Measurements from ENCODE around the gene NBEAL2. TPM values are rescaled to one million over a fixed set of nuclear protein-coding genes. Genes with fewer than 3 reads are reported as not detected.
A peak's percentile ranks its signal among the peaks of the same experiment; 100 is the strongest.

Gene NBEAL2
- total and polyA plus RNA-seq, 2 of the 8 experiments (the other 6 are each of a cell fraction or from before 2014, with no cell fraction given) = 27.3 to 46.9 TPM

GRCh38 chr3:46976326-46977190 is 2.9 kb upstream of the NBEAL2 start, which contains the start of gene CCDC12 (continued):
- TF ChIP-seq NANOG (IDR thresholded peaks at IDR 0.05; ENCODE audit: insufficient read depth, low read depth, low read length, poor library complexity, severe bottlenecking) (no peak), TAF1 (IDR thresholded peaks at IDR 0.05; ENCODE audit: low read depth, low read length) (peak; percentile 90), SP4 (IDR thresholded peaks at IDR 0.05; ENCODE audit: low read length) (peak; percentile 44; the same call in 1 of the 2 replicates), HDAC6 (IDR thresholded peaks at IDR 0.05; ENCODE audit: low read depth, low read length) (no peak), POLR2A (IDR thresholded peaks at IDR 0.05; ENCODE audit: control extremely low read depth in 1 of 2, low read depth in 2 of 2, low read length in 2 of 2) (peak in 1 of 2 experiments; percentile 95; a peak in 2 of 3 replicates), JUND (IDR thresholded peaks at IDR 0.05; ENCODE audit: low read length) (peak; percentile 80), CEBPB (IDR thresholded peaks at IDR 0.05; ENCODE audit: low read depth, low read length) (no peak), TEAD4 (IDR thresholded peaks at IDR 0.05; ENCODE audit: low read depth, low read length) (peak; percentile 90), FOSL1 (IDR thresholded peaks at IDR 0.05; ENCODE audit: insufficient read depth, low read depth, low read length) (no peak), SP1 (IDR thresholded peaks at IDR 0.05; ENCODE audit: low read depth, low read length) (peak; percentile 64; the same call in 1 of the 2 replicates), NRF1 (IDR thresholded peaks at IDR 0.05; ENCODE audit: low read depth, low read length) (peak; percentile 96), CTCF (IDR thresholded peaks at IDR 0.05; ENCODE audit: control extremely low read depth in 1 of 3, insufficient read depth in 1 of 3, low read depth in 1 of 3, low read length in 3 of 3) (no peak), BRCA1 (IDR thresholded peaks at IDR 0.05; ENCODE audit: low read depth, low read length) (no peak), CHD1 (IDR thresholded peaks at IDR 0.05; ENCODE audit: low read depth, low read length) (no peak), EP300 (IDR thresholded peaks at IDR 0.05; ENCODE audit: borderline replicate concordance in 1 of 2, low read depth in 2 of 2, low read length in 2 of 2) (no peak), SP2 (IDR thresholded peaks at IDR 0.05; ENCODE audit: low read length) (no peak), SUZ12 (IDR thresholded peaks at IDR 0.05; ENCODE audit: low read length) (no peak), SIRT6 (IDR thresholded peaks at IDR 0.05; ENCODE audit: low read length) (no peak)
- TF ChIP-seq, protein P1, sequence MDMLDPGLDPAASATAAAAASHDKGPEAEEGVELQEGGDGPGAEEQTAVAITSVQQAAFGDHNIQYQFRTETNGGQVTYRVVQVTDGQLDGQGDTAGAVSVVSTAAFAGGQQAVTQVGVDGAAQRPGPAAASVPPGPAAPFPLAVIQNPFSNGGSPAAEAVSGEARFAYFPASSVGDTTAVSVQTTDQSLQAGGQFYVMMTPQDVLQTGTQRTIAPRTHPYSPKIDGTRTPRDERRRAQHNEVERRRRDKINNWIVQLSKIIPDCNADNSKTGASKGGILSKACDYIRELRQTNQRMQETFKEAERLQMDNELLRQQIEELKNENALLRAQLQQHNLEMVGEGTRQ (IDR thresholded peaks at IDR 0.05; ENCODE audit: low read length) = no peak
- TF ChIP-seq, protein P2, sequence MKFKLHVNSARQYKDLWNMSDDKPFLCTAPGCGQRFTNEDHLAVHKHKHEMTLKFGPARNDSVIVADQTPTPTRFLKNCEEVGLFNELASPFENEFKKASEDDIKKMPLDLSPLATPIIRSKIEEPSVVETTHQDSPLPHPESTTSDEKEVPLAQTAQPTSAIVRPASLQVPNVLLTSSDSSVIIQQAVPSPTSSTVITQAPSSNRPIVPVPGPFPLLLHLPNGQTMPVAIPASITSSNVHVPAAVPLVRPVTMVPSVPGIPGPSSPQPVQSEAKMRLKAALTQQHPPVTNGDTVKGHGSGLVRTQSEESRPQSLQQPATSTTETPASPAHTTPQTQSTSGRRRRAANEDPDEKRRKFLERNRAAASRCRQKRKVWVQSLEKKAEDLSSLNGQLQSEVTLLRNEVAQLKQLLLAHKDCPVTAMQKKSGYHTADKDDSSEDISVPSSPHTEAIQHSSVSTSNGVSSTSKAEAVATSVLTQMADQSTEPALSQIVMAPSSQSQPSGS (IDR thresholded peaks at IDR 0.05; ENCODE audit: low read length) = no peak
